IMR-90 (cell line): ENCODE measurements around the gene WDR70. TPM values are rescaled to one million over a fixed set of nuclear protein-coding genes. Genes with fewer than 3 reads are reported as not detected.

Experiments used
- ATAC-seq: fragments of 200-7000 bp; cut with Tn5 transposase; 2 replicates; pipeline ENCODE4 v1.9.1; 2020; ENCODE audit warnings: low read depth, mild to moderate bottlenecking, moderate library complexity
- BruUV-seq: library from RNA; stranded (reverse); fragments of 400-500 nt; replicated peaks from 2 replicates; lab custom pipeline; 2021; lab: Mats Ljungman, UMichigan
- CTCF ChIA-PET: fragments of 300-600 bp; formaldehyde crosslinking; extraction: SDS; loops from one replicate; lab custom pipeline; 2021; ENCODE audit warnings: antibody characterized with exemption; lab: Yijun Ruan, JAX
- POLR2A ChIA-PET: fragments of 300-600 bp; sonication (Branson Sonifier 250); formaldehyde crosslinking; loops from one replicate; lab custom pipeline; 2022; ENCODE audit warnings: antibody characterized with exemption; ENCODE audit not compliant: unreplicated experiment; lab: Charles Lee
- DNase-seq: peaks from one replicate; pipeline ENCODE4 v3.0.0; 2013
- H2AFZ ChIP-seq: replicated peaks from 2 replicates; pipeline ENCODE3; 2013; ENCODE audit warnings: low read length, mild to moderate bottlenecking; ENCODE audit not compliant: poor library complexity
- H2AK5ac ChIP-seq: 2 replicates; pipeline ENCODE4 v1.6.1; 2013; ENCODE audit warnings: low read depth, low read length, inconsistent platforms
- H2AK9ac ChIP-seq: replicated peaks from 2 replicates; pipeline ENCODE3; 2013; ENCODE audit warnings: mild to moderate bottlenecking, low read depth, low read length, moderate library complexity; ENCODE audit not compliant: poor library complexity
- H2BK120ac ChIP-seq: 2 replicates; pipeline ENCODE4 v1.6.1; 2013; ENCODE audit warnings: low read depth, low read length, inconsistent platforms
- H2BK15ac ChIP-seq: 3 replicates; pipeline ENCODE4 v1.6.1; 2013; ENCODE audit warnings: low read depth, low read length, inconsistent platforms
- H2BK20ac ChIP-seq: 2 replicates; pipeline ENCODE4 v1.6.1; 2013; ENCODE audit warnings: low read depth, mild to moderate bottlenecking, inconsistent platforms, low read length, moderate library complexity
- H2BK5ac ChIP-seq: 2 replicates; pipeline ENCODE4 v1.6.1; 2013; ENCODE audit warnings: mild to moderate bottlenecking, low read depth, low read length, inconsistent platforms; ENCODE audit not compliant: poor library complexity, severe bottlenecking
- H3K14ac ChIP-seq: replicated peaks from 2 replicates; pipeline ENCODE4 v1.6.1; 2013; ENCODE audit warnings: low read depth, low read length, inconsistent platforms
- H3K18ac ChIP-seq: 2 replicates; pipeline ENCODE4 v1.6.1; 2013; ENCODE audit warnings: low read depth, low read length, control low read depth
- H3K23ac ChIP-seq: 2 replicates; pipeline ENCODE4 v1.6.1; 2013; ENCODE audit warnings: low read depth, low read length, inconsistent platforms
- H3K27ac ChIP-seq: 2 replicates; pipeline ENCODE4 v1.5.1; 2013; ENCODE audit warnings: mild to moderate bottlenecking, control low read depth, low read length; ENCODE audit not compliant: insufficient read depth
- H3K27me3 ChIP-seq: 2 replicates; pipeline ENCODE4 v1.6.1; 2013; ENCODE audit warnings: low read length; ENCODE audit not compliant: control insufficient read depth, insufficient read depth
- H3K36me3 ChIP-seq: 2 replicates; pipeline ENCODE4 v1.6.1; 2013; ENCODE audit warnings: low read length, mixed read lengths; ENCODE audit not compliant: control insufficient read depth, insufficient read depth
- H3K4ac ChIP-seq: 2 replicates; pipeline ENCODE4 v1.6.1; 2013; ENCODE audit warnings: low read depth, low read length, inconsistent platforms
- H3K4me1 ChIP-seq: 2 replicates; pipeline ENCODE4 v1.6.1; 2013; ENCODE audit warnings: low read length, mixed read lengths; ENCODE audit not compliant: control insufficient read depth, insufficient read depth
- H3K4me2 ChIP-seq: 2 replicates; pipeline ENCODE4 v1.6.1; 2013; ENCODE audit warnings: low read depth, mild to moderate bottlenecking, control low read depth, low read length, moderate library complexity
- H3K4me3 ChIP-seq: 2 replicates; pipeline ENCODE4 v1.5.1; 2013; ENCODE audit warnings: low read depth, mild to moderate bottlenecking, control low read depth, low read length, moderate library complexity; ENCODE audit not compliant: insufficient read depth
- H3K56ac ChIP-seq: 2 replicates; pipeline ENCODE4 v1.6.1; 2013; ENCODE audit warnings: low read length, inconsistent platforms; ENCODE audit not compliant: insufficient read depth; ENCODE audit errors: extremely low read depth
- H3K79me1 ChIP-seq, 2 experiments: 2 replicates each; pipeline ENCODE4 v1.6.1; 2013; ENCODE audit warnings: low read length in 2 of 2, inconsistent platforms in 1 of 2, low read depth in 1 of 2
- H3K9ac ChIP-seq: 2 replicates; pipeline ENCODE4 v1.6.1; 2013; ENCODE audit warnings: low read depth, low read length, control low read depth
- H3K9me1 ChIP-seq: 2 replicates; pipeline ENCODE4 v1.6.1; 2013; ENCODE audit warnings: low read length, inconsistent platforms; ENCODE audit not compliant: insufficient read depth
- H3K9me3 ChIP-seq: 2 replicates; pipeline ENCODE4 v1.6.1; 2013; ENCODE audit warnings: low read length; ENCODE audit not compliant: control insufficient read depth, insufficient read depth
- H4K20me1 ChIP-seq: 2 replicates; pipeline ENCODE4 v1.6.1; 2013; ENCODE audit warnings: low read length, inconsistent platforms; ENCODE audit not compliant: insufficient read depth
- H4K5ac ChIP-seq: 2 replicates; pipeline ENCODE4 v1.6.1; 2013; ENCODE audit warnings: mild to moderate bottlenecking, low read depth, low read length, control low read depth
- H4K8ac ChIP-seq, 2 experiments: 2 replicates each; pipeline ENCODE4 v1.6.1; 2013; ENCODE audit warnings: low read depth in 2 of 2, low read length in 2 of 2, control low read depth in 1 of 2, inconsistent platforms in 1 of 2
- H4K91ac ChIP-seq: 2 replicates; pipeline ENCODE4 v1.6.1; 2013; ENCODE audit warnings: low read depth, low read length, inconsistent platforms; ENCODE audit not compliant: insufficient read depth
- CEBPB ChIP-seq: IDR thresholded peaks from 2 replicates; pipeline ENCODE4 v1.6.1; 2012; ENCODE audit warnings: low read depth, low read length, improper control_type of control experiment
- CHD1 ChIP-seq: IDR thresholded peaks from 2 replicates; pipeline ENCODE4 v1.6.1; 2012; ENCODE audit warnings: low read depth, low read length, improper control_type of control experiment
- FOS ChIP-seq: fragments of 150-350 bp; IDR thresholded peaks from 2 replicates; pipeline ENCODE4 v1.6.1; 2016; ENCODE audit warnings: low read depth, low read length
- MAFK ChIP-seq: IDR thresholded peaks from 2 replicates; pipeline ENCODE4 v1.6.1; 2012; ENCODE audit warnings: low read depth, low read length, improper control_type of control experiment
- MAZ ChIP-seq: IDR thresholded peaks from 2 replicates; pipeline ENCODE4 v1.6.1; 2012; ENCODE audit warnings: low read depth, mild to moderate bottlenecking, low read length, improper control_type of control experiment, moderate library complexity, borderline replicate concordance
- MXI1 ChIP-seq: IDR thresholded peaks from 2 replicates; pipeline ENCODE4 v1.6.1; 2012; ENCODE audit warnings: low read depth, mild to moderate bottlenecking, low read length, moderate library complexity, borderline replicate concordance
- NFE2L2 ChIP-seq: fragments of 150-350 bp; IDR thresholded peaks from 2 replicates; pipeline ENCODE4 v1.6.1; 2016; ENCODE audit warnings: low read depth, mild to moderate bottlenecking, low read length
- POLR2A ChIP-seq: IDR thresholded peaks from 2 replicates; pipeline ENCODE4 v1.6.1; 2012; ENCODE audit warnings: mild to moderate bottlenecking, low read depth, low read length
- RAD21 ChIP-seq: IDR thresholded peaks from 2 replicates; pipeline ENCODE4 v1.6.1; 2012; ENCODE audit warnings: low read length, improper control_type of control experiment
- RCOR1 ChIP-seq: IDR thresholded peaks from 2 replicates; pipeline ENCODE4 v1.6.1; 2012; ENCODE audit warnings: mild to moderate bottlenecking, low read length, improper control_type of control experiment; ENCODE audit not compliant: insufficient replicate concordance
- SMC3 ChIP-seq: fragments of 150-350 bp; IDR thresholded peaks from 2 replicates; pipeline ENCODE4 v1.6.1; 2016; ENCODE audit warnings: low read depth, mild to moderate bottlenecking, antibody characterized with exemption, low read length, moderate library complexity
- WGBS, 2 experiments: methylation state at CpG; one replicate each; pipeline versions ENCODE4 v1.1.5 to v1.1.7; 2013; ENCODE audit warnings: missing lambda C conversion rate in 2 of 2; ENCODE audit not compliant: insufficient read length in 1 of 2; ENCODE audit errors: extremely low coverage in 2 of 2; 5-methylcytosine and 5-hydroxymethylcytosine counted together
- dilution Hi-C: fragments of 300-500 bp; cut with HindIII; formaldehyde crosslinking; loops from one replicate; pipeline ENCODE4 v1.14.3; 2018; ENCODE audit warnings: low sequenced_read_pairs; ENCODE audit not compliant: unreplicated experiment
- in situ Hi-C: fragments of 300-500 bp; cut with MboI; formaldehyde crosslinking; loops from 3 replicates; pipeline ENCODE4 v1.14.3; 2019; ENCODE audit warnings: low sequenced_read_pairs, inconsistent platforms, mixed read lengths
- intact Hi-C: fragments of 100-400 bp; cut with micrococcal nuclease; formaldehyde crosslinking; loops from 2 replicates; pipeline ENCODE4 v1.10.0; 2022
- polyA plus RNA-seq, 3 experiments: library from polyadenylated mRNA; depleted of rRNA; stranded (reverse); fragments of >200 nt; gene quantifications; 2 replicates each; pipeline ENCODE4 v1.2.3, GENCODE V29; 2012; ENCODE audit warnings: low replicate concordance in 1 of 3
- total RNA-seq: library from RNA; depleted of rRNA; stranded (reverse); fragments of >200 nt; gene quantifications from 2 replicates; pipeline ENCODE4 v1.2.3, GENCODE V29; 2012
- TF ChIP-seq, protein P1 (sequence below): fragments of 150-350 bp; IDR thresholded peaks from 2 replicates; pipeline ENCODE4 v1.6.1; 2016; ENCODE audit warnings: low read depth, mild to moderate bottlenecking, low read length, moderate library complexity, borderline replicate concordance
- TF ChIP-seq, protein P2 (sequence below): fragments of 150-350 bp; IDR thresholded peaks from 2 replicates; pipeline ENCODE4 v1.6.1; 2017; ENCODE audit warnings: mild to moderate bottlenecking, antibody characterized with exemption, low read length, low read depth
- TF ChIP-seq, protein P3 (sequence below): conservative IDR thresholded peaks from 2 replicates; pipeline ENCODE4 v1.5.1; 2012; ENCODE audit warnings: mild to moderate bottlenecking, low read depth, low read length, improper control_type of control experiment

The WDR70 gene
- total and polyA plus RNA-seq, 2 of the 4 experiments (the other 2 are of a cell fraction) = 16.7 to 29.9 TPM

DNA sequence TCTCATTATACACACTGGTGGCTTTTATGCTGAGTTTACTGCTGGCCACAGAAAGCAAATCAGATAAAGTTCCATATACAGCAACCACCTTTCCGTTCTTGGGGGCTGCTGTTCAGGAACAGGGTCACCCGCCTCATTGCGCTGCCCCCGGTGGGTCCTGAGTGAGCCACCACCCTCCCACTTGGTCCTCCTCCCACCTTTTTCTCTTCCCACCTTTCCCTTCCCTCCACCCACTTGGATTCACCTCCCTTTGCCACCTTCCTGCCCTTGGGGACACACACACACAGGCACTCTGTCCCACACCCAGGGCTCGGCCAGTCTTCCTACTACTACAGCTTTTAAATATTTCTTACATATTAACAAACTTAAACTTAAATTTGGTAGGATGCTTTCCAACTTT lies 127.6 kb downstream of the WDR70 start:
- H2BK15ac ChIP-seq = no peak overlapping the region
- H3K14ac ChIP-seq = no peak overlapping the region
- H3K4me3 ChIP-seq = no peak overlapping the region
- BruUV-seq = no TSS peak
- no peak overlapping the region for H2BK120ac ChIP-seq
- H2BK20ac ChIP-seq = no peak overlapping the region
- H3K18ac ChIP-seq = no peak overlapping the region
- intact Hi-C loops (no loop called here), dilution Hi-C loops (no loop called here), in situ Hi-C loops (no loop called here)
- H2AK9ac ChIP-seq = no peak overlapping the region
- no peaks in the 10 kb centered on the region for H3K9me1 ChIP-seq
- no peak overlapping the region for H3K9ac ChIP-seq
- H3K27ac ChIP-seq = no peak overlapping the region
- no peak overlapping the region for H2BK5ac ChIP-seq
- H4K5ac ChIP-seq = no peak overlapping the region
- H3K23ac ChIP-seq = no peak overlapping the region
- no peaks in the 10 kb centered on the region for H3K4me1 ChIP-seq
- no peak overlapping the region for H2AK5ac ChIP-seq
- H3K4me2 ChIP-seq = no peak overlapping the region
- H2AFZ ChIP-seq = no peak overlapping the region
- WGBS, 2 experiments = 100% methylated on average over 4 of the region's 5 CpGs; no CpG with 5 or more reads in 1 of the 2 experiments
- H4K20me1 ChIP-seq = no peaks in the 10 kb centered on the region
- H4K8ac ChIP-seq = no peak overlapping the region
- H3K4ac ChIP-seq = no peak overlapping the region
- H3K9me3 ChIP-seq = no peaks in the 10 kb centered on the region
- no peak overlapping the region for H4K91ac ChIP-seq
- TF ChIP-seq FOS = no peak
- TF ChIP-seq MAFK = no peak
- TF ChIP-seq CEBPB = no peak
- TF ChIP-seq, protein P1, sequence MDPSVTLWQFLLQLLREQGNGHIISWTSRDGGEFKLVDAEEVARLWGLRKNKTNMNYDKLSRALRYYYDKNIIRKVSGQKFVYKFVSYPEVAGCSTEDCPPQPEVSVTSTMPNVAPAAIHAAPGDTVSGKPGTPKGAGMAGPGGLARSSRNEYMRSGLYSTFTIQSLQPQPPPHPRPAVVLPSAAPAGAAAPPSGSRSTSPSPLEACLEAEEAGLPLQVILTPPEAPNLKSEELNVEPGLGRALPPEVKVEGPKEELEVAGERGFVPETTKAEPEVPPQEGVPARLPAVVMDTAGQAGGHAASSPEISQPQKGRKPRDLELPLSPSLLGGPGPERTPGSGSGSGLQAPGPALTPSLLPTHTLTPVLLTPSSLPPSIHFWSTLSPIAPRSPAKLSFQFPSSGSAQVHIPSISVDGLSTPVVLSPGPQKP = no peak
- TF ChIP-seq, protein P2, sequence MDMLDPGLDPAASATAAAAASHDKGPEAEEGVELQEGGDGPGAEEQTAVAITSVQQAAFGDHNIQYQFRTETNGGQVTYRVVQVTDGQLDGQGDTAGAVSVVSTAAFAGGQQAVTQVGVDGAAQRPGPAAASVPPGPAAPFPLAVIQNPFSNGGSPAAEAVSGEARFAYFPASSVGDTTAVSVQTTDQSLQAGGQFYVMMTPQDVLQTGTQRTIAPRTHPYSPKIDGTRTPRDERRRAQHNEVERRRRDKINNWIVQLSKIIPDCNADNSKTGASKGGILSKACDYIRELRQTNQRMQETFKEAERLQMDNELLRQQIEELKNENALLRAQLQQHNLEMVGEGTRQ = no peak
- TF ChIP-seq, protein P3, sequence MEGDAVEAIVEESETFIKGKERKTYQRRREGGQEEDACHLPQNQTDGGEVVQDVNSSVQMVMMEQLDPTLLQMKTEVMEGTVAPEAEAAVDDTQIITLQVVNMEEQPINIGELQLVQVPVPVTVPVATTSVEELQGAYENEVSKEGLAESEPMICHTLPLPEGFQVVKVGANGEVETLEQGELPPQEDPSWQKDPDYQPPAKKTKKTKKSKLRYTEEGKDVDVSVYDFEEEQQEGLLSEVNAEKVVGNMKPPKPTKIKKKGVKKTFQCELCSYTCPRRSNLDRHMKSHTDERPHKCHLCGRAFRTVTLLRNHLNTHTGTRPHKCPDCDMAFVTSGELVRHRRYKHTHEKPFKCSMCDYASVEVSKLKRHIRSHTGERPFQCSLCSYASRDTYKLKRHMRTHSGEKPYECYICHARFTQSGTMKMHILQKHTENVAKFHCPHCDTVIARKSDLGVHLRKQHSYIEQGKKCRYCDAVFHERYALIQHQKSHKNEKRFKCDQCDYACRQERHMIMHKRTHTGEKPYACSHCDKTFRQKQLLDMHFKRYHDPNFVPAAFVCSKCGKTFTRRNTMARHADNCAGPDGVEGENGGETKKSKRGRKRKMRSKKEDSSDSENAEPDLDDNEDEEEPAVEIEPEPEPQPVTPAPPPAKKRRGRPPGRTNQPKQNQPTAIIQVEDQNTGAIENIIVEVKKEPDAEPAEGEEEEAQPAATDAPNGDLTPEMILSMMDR = no peak
- TF ChIP-seq RCOR1 = no peak
- no peak for TF ChIP-seq MAZ
- no peak for TF ChIP-seq CHD1
- no peak for TF ChIP-seq POLR2A
- no peak for TF ChIP-seq RAD21
- no peak for TF ChIP-seq MXI1
- no peak for TF ChIP-seq NFE2L2
- TF ChIP-seq SMC3 = no peak
- no peaks in the 10 kb centered on the region for H3K27me3 ChIP-seq
- H3K56ac ChIP-seq = no peak overlapping the region
- peaks cover 0 to 8% of the 10 kb centered on the region in 2 experiments; a peak in 1 of 4 replicates for H3K79me1 ChIP-seq
- CTCF ChIA-PET = no interaction called here
- no peaks in the 10 kb centered on the region for H3K36me3 ChIP-seq
- DNase-seq (no peak), ATAC-seq (no peak)
- POLR2A ChIA-PET = no interaction called here
